Cardiac fibroblast (primary cell): ENCODE results near the gene MICAL3.
"Not testable (repeated sequence)": the region's sequence is repeated elsewhere in the genome, so short reads cannot be mapped to it uniquely, and the experiment has no call there.

Experiments
- DNase-seq, 2 donors: peaks; one replicate each; pipeline versions ENCODE4 v3.0.0 to v3.0.0-alpha.2; 2010; ENCODE audit warnings: low read depth in 2 of 2
- H3K4me3 ChIP-seq, 2 donors: replicated peaks in 1 of 2; 1 replicate in 1 of 2; 2 replicates in 1 of 2; pipeline ENCODE4 v1.5.1; 2011; ENCODE audit warnings: low read depth in 2 of 2, low read length in 2 of 2, mild to moderate bottlenecking in 2 of 2, moderate library complexity in 1 of 2
- CTCF ChIP-seq: IDR thresholded peaks from one replicate; pipeline ENCODE4 v1.5.1; 2011; ENCODE audit warnings: low read depth, mild to moderate bottlenecking, low read length, inconsistent platforms

The MICAL3 gene

GRCh38 chr22:18028817-18029527, 4.6 kb upstream of the MICAL3 start:
- peak overlapping the region in 1 of 2 donors; percentile 3 for H3K4me3 ChIP-seq
- no peak for TF ChIP-seq CTCF
- DNase-seq = no peak

GRCh38 chr22:18025898-18026297, 1.5 kb upstream of the MICAL3 start:
- DNase-seq = not testable (repeated sequence)

GRCh38 chr22:18024956-18025720, 777 bp upstream of the MICAL3 start:
- H3K4me3 ChIP-seq = peak overlapping the region; percentile 21 to 22
- no peak for DNase-seq
- TF ChIP-seq CTCF = no peak

More at GRCh38 chr22:18025898-18026297, 1.5 kb upstream of the MICAL3 start:
- not testable (repeated sequence) for H3K4me3 ChIP-seq

- no peak for TF ChIP-seq CTCF
- peak overlapping the region; percentile 51 to 55 for H3K4me3 ChIP-seq
- peak; percentile 81 to 86 for DNase-seq
These were observed 669 bp downstream of the MICAL3 start for GRCh38 chr22:18023509-18024275.

- DNase-seq = no peak
- H3K4me3 ChIP-seq = no peak overlapping the region
- TF ChIP-seq CTCF = no peak
These were observed 1.5 kb downstream of the MICAL3 start for GRCh38 chr22:18022876-18023275.

GRCh38 chr22:18021431-18021830, 2.9 kb downstream of the MICAL3 start:
- DNase-seq = no peak
- H3K4me3 ChIP-seq = no peak overlapping the region
- no peak for TF ChIP-seq CTCF

GRCh38 chr22:18020743-18021142, 3.6 kb downstream of the MICAL3 start:
- not testable (repeated sequence) for DNase-seq, H3K4me3 ChIP-seq
